Measurements from ENCODE around the gene SERPINB1.

SERPINB1 gene

GRCh38 chr6:2799936-2800527, 41.6 kb downstream of the SERPINB1 start:
- Mint-ChIP-seq H3K27me3 (no peaks in the 10 kb centered on the region), H3K4me1 (peaks cover 18% of the 10 kb centered on the region), H3K27ac (peak overlapping the region; percentile 11), H3K4me3 (no peak overlapping the region), H3K9me3 (no peaks in the 10 kb centered on the region), H3K36me3 (no peaks in the 10 kb centered on the region)

DNA sequence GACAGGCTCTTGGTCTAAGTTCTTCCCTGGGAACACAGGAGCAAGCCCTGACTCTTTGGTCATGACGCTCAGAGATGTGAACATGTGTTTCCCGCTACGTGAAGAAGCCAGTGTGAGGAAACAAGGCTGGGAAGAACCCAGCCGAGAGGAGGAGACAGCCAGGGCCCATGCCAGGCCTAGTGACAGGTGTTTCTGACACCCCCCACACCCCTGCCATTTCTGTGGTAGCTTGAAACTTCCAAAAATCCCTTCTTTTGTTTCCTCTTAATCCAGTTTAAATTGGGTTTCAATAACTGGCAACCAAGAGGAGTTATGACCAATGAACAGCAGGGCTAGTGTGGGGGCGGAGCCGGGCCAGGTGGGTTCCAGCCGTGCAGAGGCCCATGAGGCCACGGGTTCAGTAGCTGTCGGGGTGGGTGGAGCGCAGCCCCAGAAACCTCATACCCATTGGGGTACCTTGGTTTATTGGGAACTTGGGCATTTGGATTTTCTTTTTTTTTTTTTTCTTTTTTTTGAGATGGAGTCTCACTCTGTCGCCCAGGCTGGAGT, 43.0 kb downstream of the SERPINB1 start:
- H3K4me1 Mint-ChIP-seq = peaks cover 26% of the 10 kb centered on the region
- H3K4me3 Mint-ChIP-seq = no peak overlapping the region
- H3K9me3 Mint-ChIP-seq = no peaks in the 10 kb centered on the region
- H3K27ac Mint-ChIP-seq = peak overlapping the region; percentile 32
- H3K27me3 Mint-ChIP-seq = no peaks in the 10 kb centered on the region
- no peaks in the 10 kb centered on the region for H3K36me3 Mint-ChIP-seq

DNA sequence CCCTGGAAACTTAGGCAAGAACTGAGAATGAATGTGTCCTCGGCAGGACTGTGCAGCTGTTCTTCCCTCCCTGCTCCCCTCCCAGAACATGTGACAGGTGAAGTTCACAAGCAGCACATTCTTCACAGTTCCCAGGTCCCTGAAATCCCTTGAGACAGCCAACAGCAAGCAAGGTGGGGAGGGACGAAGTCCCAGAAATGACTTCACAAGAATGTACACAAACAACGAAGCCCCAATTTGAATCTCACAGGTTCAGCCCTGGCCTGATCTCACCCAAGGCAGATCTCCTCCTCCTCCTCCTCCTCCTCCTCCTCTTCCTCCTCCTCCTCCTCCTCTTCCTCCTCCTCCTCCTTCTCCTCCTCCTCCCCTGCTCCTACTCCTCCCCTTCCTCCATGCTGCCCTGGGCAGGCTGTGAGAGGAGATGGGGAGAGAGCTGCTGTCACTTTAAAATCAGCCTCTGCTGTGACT, 44.1 kb downstream of the SERPINB1 start:
- H3K36me3 Mint-ChIP-seq = no peaks in the 10 kb centered on the region
- H3K27ac Mint-ChIP-seq = no peak overlapping the region
- peaks cover 37% of the 10 kb centered on the region for H3K4me1 Mint-ChIP-seq
- no peaks in the 10 kb centered on the region for H3K9me3 Mint-ChIP-seq
- H3K27me3 Mint-ChIP-seq = no peaks in the 10 kb centered on the region
- no peak overlapping the region for H3K4me3 Mint-ChIP-seq

DNA sequence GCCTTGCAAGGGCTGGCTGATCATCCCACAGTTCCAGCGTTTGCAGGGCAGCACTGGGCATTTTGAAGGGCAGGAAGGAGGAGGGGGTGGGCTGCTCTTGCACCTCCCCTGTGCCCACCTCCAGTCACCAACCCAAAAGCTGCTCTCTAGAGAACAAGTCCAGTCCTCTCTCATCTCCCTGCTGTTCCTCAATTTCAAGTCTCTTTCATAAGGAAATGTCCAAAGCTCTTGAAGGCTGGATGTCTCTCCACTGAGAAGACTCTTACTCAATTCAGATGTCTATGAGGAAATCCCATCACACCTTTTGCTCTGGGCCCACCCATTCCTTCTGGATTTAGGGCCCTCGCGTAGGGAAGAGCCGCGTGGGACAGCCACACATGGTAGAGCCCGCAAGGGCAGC, 44.8 kb downstream of the SERPINB1 start:
- H3K36me3 Mint-ChIP-seq = no peaks in the 10 kb centered on the region
- no peaks in the 10 kb centered on the region for H3K27me3 Mint-ChIP-seq
- no peaks in the 10 kb centered on the region for H3K9me3 Mint-ChIP-seq
- no peak overlapping the region for H3K4me3 Mint-ChIP-seq
- H3K4me1 Mint-ChIP-seq = peaks cover 42% of the 10 kb centered on the region
- H3K27ac Mint-ChIP-seq = no peak overlapping the region

DNA sequence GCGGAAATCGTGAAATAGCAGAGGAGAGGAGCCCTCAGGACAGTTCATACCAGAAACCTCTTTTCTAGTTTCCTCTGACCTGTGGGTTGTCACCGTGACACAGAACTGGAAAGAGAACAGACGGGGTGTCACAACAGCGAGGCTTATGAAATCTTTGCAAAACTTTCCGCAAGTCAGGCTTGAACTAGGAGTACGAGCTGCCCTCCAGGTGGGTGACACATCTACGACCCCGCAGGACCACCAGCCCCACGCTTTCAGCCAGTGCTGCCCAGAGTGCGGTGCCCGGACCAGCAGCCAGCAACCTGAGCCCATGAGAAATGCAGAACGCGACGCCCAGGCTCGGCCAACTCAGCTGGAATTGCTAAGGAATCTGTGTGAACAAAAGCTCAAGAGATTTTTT, 45.7 kb downstream of the SERPINB1 start:
- Mint-ChIP-seq H3K27me3 (no peaks in the 10 kb centered on the region), H3K9me3 (no peaks in the 10 kb centered on the region), H3K4me3 (no peak overlapping the region), H3K36me3 (peaks cover 2% of the 10 kb centered on the region), H3K4me1 (peaks cover 50% of the 10 kb centered on the region), H3K27ac (no peak overlapping the region)

- Mint-ChIP-seq H3K4me1 (peaks cover 52% of the 10 kb centered on the region), H3K36me3 (peaks cover 2% of the 10 kb centered on the region), H3K27me3 (no peaks in the 10 kb centered on the region), H3K9me3 (no peaks in the 10 kb centered on the region), H3K27ac (no peak overlapping the region), H3K4me3 (no peak overlapping the region)
These were observed 46.5 kb downstream of the SERPINB1 start for GRCh38 chr6:2795162-2795561.

- peaks cover 43% of the 10 kb centered on the region for H3K4me1 Mint-ChIP-seq
- peaks cover 2% of the 10 kb centered on the region for H3K36me3 Mint-ChIP-seq
- no peak overlapping the region for H3K27ac Mint-ChIP-seq
- no peaks in the 10 kb centered on the region for H3K27me3 Mint-ChIP-seq
- no peak overlapping the region for H3K4me3 Mint-ChIP-seq
- no peaks in the 10 kb centered on the region for H3K9me3 Mint-ChIP-seq
These were observed 47.4 kb downstream of the SERPINB1 start for GRCh38 chr6:2794171-2794730.

DNA sequence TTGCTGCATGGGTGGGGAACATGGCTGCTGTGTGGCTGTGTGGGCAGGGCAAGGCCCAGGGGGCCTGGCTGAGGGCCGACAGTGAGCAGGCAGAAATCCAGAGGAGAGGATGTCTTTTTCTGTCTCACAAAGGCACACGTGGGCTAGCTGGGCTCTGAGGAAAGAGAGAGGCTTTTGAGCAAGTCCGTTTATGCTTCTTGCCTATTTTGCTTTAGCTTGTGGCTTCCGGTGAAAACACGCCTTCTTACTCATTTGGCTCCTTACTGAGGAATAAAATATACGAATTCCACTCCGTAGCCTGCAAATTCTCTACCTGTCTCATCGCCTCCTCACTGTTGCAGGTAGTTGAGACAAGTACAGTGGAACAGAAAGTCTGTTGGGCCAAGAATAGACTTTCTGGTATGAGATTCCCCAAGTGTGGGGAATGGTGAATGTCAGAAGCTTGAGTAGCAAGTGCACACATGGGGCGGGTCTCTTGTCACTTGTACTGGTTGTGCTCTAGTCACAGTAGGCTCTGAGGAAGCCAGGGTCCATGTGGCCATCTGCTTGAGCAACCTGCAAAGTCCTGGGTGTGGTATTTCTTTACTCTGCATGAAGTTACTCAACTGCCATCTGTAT, 48.0 kb downstream of the SERPINB1 start:
- Mint-ChIP-seq H3K4me1 (peaks cover 43% of the 10 kb centered on the region), H3K27ac (peak overlapping the region; percentile 13), H3K4me3 (peak overlapping the region; percentile 4)

GRCh38 chr6:2792330-2793110, 49.1 kb downstream of the SERPINB1 start:
- peaks cover 2% of the 10 kb centered on the region for H3K36me3 Mint-ChIP-seq
- H3K27ac Mint-ChIP-seq = no peak overlapping the region
- no peak overlapping the region for H3K4me3 Mint-ChIP-seq
- peaks cover 43% of the 10 kb centered on the region for H3K4me1 Mint-ChIP-seq
- no peaks in the 10 kb centered on the region for H3K9me3 Mint-ChIP-seq
- H3K27me3 Mint-ChIP-seq = no peaks in the 10 kb centered on the region

More for the DNA sequence above, 48.0 kb downstream of the SERPINB1 start:
- peaks cover 2% of the 10 kb centered on the region for H3K36me3 Mint-ChIP-seq
- no peaks in the 10 kb centered on the region for H3K9me3 Mint-ChIP-seq
- H3K27me3 Mint-ChIP-seq = no peaks in the 10 kb centered on the region

DNA sequence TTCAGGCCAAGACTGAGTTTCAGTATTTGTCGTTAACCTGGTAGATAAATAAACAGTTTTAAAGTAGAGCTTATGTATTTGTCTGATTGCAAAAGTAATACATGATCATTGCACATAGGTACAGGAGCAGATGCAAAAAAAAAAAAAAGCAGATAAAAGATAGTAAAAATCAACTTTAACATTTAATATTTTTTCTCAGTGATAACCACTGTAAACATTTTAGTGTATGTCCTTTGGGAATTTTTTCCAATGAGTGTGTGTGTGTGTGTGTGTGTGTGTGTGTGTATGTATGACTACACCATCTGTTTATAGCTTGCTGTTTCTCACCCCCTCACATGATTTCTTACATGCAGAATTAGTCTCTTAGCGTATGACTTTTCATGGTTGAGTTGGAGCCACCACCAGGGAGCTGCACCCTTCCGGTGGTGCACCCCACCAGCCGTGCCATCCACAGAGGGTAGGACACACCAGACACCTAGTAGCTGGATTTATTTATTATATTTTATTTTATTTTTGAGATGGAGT, 50.2 kb downstream of the SERPINB1 start:
- no peaks in the 10 kb centered on the region for H3K9me3 Mint-ChIP-seq
- H3K4me3 Mint-ChIP-seq = no peak overlapping the region
- H3K36me3 Mint-ChIP-seq = peaks cover 6% of the 10 kb centered on the region
- H3K27me3 Mint-ChIP-seq = no peaks in the 10 kb centered on the region
- peak overlapping the region; percentile 56 for H3K27ac Mint-ChIP-seq
- peaks cover 37% of the 10 kb centered on the region for H3K4me1 Mint-ChIP-seq

DNA sequence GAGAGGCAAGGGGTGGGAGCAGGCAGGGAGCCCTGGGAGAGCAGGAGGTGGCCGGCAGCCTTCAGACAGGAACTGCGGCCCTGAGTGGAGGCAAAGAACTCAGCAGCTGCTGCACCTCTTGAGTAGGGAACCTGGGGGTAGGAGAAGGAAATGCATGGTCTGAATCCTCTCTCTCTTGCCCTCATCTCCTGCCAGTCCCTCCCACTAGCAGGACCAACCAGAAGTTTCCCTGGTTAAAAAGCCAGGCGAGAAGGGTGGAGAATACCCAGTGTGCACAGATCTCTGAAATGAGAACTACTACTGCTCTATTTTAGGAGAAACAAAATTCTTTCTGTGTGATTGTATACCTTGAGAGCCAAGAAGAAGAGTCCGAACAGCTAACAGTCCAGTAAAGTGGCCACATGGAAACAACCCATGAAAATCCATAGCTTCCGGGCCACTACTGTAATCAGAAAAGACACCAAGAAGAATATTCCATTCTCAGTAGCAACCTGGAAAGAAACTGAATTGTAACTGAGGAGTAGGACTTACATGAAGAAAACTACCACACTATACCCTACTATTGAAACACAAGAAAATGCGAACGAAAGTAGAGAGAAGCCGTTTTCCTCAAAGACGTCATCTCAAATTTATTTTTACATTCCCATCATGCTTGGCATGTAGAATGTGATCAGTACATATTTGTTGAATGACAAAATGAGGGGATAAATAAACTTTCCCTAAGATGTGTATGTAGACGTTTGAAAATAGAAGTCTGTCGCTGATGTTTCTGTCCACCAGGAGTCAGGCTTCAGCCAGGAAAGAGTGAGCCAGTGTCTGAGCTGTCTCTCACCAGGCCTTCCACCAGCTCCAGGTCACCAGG, 50.8 kb downstream of the SERPINB1 start:
- Mint-ChIP-seq H3K4me3 (no peak overlapping the region), H3K4me1 (peaks cover 37% of the 10 kb centered on the region)

GRCh38 chr6:2786269-2786668, 55.4 kb downstream of the SERPINB1 start:
- Mint-ChIP-seq H3K27ac (peak overlapping the region; percentile 5), H3K9me3 (no peaks in the 10 kb centered on the region), H3K36me3 (peaks cover 12% of the 10 kb centered on the region), H3K4me3 (no peak overlapping the region), H3K27me3 (no peaks in the 10 kb centered on the region), H3K4me1 (peaks cover 26% of the 10 kb centered on the region)

More for the DNA sequence above, 50.8 kb downstream of the SERPINB1 start:
- Mint-ChIP-seq H3K27ac (peak overlapping the region; percentile 56), H3K27me3 (no peaks in the 10 kb centered on the region), H3K9me3 (no peaks in the 10 kb centered on the region), H3K36me3 (peaks cover 6% of the 10 kb centered on the region)

DNA sequence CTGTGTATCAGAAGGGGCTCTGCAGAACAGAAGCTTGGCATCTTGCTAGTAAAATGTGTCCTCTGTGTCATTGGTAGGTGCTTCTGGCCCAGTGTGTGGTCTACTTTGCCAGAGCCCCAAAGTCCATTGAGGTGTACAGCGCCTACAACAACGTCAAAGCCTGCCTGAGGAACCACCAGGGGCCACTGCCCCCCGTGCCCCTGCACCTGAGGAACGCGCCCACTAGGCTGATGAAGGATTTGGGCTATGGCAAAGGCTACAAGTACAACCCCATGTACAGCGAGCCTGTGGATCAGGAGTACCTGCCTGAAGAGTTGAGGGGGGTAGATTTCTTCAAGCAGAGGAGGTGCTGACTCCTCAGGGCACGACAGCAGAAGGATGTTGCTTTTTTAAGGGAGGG, 56.7 kb downstream of the SERPINB1 start:
- Mint-ChIP-seq H3K27me3 (no peaks in the 10 kb centered on the region), H3K36me3 (peaks cover 12% of the 10 kb centered on the region), H3K27ac (no peak overlapping the region)

DNA sequence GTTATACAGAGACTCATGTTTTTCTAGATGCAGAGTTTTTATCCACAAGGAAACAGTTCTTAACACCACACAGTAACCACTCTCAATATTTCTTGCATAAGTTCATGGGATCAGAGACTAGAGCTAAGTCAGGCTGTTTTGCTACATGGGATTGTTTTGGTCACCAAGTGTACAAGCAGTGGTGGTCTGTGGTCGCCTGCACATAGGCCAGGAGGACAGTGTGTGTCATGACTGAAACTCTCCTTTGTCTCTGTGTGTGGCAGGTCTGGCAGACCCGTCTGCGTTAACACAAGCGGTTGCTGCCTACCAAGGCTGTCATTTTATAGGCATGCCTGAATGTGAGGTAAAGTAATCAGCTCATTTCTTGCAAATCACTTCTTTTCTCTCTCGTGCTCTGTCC, 57.6 kb downstream of the SERPINB1 start:
- Mint-ChIP-seq H3K27ac (peak overlapping the region; percentile 68), H3K36me3 (peaks cover 12% of the 10 kb centered on the region), H3K4me1 (peaks cover 25% of the 10 kb centered on the region), H3K9me3 (no peaks in the 10 kb centered on the region), H3K4me3 (no peak overlapping the region), H3K27me3 (no peaks in the 10 kb centered on the region)

More for the DNA sequence above, 56.7 kb downstream of the SERPINB1 start:
- Mint-ChIP-seq H3K4me1 (peaks cover 25% of the 10 kb centered on the region), H3K4me3 (no peak overlapping the region), H3K9me3 (no peaks in the 10 kb centered on the region)
